HG03342 (cell line): Measurements from ENCODE around the gene QKI.

Experiments used
- ATAC-seq: cut with Tn5 transposase; IDR thresholded peaks from one replicate; pipeline ENCODE4 v1.9.1; 2021; ENCODE audit warnings: mild to moderate bottlenecking, moderate library complexity; ENCODE audit not compliant: unreplicated experiment

The QKI gene

DNA sequence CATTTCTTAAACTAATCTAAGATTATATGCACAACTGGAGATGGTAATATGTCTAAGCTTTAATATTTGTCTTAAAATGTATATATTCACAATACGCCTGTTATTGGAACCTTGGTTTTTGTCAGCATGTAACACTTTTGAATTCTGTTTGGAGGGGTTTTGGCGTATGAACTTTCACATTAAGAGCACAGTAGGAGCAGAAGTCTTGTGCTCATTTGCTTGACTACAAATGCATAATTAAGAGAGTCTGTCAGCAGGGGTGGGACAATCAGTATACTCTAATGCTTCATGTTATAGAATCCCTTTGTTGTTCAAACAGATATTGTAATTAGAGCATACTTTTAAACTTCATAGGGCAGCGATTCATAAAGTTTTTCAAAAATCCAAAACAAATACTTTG, 112.8 kb downstream of the QKI start:
- no peak for ATAC-seq

DNA sequence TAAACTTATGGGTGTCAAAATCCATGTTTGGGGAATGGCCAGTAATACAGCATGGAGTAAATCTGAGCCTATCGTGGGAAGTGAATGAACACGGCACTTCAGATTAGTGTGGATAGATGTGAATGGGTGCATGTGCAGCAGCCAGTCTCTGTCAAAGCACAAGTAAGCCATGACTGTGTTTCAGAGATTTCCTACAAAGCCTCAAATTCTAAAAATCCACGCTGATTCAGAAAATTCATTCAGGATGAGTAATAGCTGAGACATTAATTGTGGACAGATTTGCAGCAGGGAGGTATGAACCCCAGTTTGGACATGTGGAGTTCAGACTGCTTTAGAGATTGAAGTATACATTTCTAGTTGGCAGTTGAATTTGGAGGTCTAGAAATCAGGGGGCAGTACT, 115.1 kb downstream of the QKI start:
- ATAC-seq: no peak

DNA sequence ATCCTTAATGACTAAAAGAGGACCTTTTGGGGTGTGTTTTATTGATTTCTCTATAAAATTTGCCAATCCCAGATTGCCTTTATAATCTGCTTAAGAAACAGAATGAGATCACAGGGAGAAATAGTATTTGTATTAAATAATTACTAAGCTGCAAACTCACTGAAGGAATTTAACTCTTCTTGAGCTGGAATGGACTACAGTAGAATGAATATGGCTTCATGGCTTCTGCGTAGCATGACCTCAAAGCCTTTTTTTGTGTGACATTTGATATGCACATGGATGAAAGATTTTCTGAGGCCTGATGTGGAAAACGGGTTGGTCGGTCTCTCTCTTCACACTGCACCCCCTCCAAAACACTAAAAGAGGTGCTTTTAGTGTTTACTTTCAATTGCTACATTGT, 115.9 kb downstream of the QKI start:
- ATAC-seq: no peak

DNA sequence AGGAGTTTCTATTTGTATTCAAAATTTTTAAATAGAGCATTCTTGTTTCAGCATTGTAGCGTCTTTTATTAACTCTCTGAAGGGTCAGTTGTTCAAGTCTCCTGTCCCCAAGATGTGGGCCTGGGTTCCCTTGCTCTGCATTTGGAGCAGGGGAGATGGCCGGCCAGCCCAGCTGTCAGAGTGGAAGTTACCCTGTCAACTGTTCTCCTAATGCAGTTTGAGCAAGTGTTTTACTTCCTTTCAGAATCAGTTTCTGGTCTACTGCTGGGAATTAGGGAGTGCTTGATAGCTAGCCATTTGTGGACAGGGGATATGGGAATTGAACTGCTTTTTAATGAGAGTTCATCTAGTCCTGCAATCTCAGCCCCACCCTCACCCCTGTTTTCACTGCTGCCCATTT, 116.6 kb downstream of the QKI start:
- no peak for ATAC-seq

DNA sequence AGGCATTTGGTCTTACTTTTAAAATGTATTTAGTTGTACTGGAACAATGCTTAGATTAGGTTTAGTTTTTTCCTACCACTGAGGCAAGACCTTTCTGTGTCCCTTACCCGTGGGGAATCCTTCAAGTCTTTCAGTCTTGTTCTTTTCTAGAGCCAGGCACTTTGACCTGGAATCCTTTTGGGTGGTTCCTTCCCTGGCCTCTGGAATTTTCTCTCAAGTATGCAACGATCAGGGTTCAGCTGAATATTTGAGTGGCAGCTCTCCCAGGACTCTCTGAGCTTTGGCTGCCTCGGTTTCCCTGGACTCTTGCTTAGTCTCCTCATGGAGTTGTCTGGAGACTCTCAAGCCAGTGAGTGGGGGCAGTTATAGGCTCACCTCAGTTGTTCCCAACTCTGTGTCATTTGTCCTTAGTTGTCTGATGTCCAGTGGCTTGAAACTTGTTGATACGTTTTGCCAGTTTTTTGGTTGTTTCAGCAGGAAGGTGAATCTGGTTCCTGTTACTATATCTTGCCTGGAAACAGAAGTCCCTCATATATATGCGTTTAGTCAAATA, 118.1 kb downstream of the QKI start:
- no peak for ATAC-seq

DNA sequence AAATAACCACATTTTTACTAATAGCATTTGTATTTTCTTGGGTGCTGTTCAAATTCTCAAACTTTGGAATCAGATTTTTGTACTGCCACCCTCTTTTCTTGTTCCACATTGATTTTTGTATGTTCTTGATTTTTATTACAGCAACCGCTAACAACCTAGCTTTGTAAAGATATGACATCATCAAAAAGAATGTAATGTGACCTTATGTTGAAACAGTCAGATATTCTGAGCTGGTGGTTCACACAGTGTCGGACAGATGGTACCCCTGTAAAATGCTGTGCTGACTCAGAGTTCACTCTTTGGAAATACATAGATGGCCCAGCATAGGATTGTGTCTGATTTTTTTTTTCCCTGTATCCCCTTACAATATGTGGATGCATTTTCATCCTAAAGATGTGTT, 118.9 kb downstream of the QKI start:
- no peak for ATAC-seq

DNA sequence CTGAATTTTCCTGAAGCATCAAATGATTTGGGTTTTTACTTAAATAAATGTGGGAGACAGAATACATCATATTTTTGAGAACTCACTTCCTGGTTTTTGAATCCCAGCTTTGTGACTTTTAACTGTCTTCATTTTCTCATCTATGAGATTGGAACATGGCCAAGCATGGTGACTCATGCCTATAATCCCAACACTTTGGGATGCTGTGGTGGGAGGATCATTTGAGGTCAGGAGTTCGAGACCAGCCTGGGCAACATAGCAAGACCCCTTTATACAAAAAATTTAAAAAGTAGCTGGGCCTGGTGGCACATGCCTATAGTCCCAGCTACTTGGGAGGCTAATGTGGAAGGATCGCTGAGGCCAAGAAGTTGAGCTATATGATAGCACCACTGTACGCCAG, 122.3 kb downstream of the QKI start:
- no peak for ATAC-seq

DNA sequence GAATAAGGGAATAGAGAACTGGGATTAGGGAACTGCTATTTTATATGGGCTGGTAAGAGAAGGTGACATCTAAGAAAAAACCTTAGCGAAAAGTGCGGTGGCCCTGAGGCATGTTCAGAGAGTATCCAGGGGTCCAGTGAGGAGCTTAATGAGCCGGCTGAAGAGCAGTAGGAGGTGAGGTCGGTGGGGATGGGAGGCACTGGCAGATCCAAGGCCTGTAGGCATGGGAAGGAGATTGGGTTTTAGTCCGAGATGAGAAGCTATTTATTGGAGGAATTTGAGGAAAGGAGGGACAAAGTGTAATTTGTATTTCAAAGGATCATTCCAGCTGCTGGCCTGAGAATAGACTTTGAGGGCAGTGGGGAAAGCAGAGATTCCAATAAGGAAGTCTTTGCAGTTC, 123.8 kb downstream of the QKI start:
- no peak for ATAC-seq

DNA sequence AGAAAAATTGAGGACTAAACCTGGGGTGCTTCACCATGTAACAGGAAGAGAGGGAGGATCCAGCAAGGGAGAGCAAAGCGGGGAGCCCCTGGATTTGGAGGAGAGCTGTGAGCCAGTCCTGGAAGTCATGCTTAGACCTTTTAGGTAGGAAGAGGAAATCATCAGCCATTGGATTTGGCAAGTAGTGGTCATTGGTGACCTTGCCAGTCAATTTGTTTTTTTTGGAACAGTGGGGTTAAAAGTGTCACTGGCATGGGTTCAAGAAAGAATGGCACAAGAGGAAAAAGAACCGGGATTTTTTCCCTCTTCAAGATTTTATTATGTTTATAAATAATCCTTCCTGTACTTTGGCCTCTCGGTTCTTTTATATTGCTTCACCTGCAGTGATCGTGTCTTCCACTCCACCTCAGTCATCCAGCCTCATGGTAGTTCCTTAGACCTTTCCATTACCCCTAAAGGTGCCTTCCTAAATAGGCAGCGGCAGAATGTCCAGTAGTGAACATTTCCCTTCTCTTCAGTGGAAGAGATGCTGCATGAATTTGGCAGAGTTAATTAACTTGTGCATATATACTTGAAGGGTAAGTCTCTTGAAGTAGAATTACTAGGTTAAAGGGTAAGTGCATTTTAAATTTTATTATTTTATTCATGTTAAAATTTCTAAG, 124.7 kb downstream of the QKI start:
- no peak for ATAC-seq

DNA sequence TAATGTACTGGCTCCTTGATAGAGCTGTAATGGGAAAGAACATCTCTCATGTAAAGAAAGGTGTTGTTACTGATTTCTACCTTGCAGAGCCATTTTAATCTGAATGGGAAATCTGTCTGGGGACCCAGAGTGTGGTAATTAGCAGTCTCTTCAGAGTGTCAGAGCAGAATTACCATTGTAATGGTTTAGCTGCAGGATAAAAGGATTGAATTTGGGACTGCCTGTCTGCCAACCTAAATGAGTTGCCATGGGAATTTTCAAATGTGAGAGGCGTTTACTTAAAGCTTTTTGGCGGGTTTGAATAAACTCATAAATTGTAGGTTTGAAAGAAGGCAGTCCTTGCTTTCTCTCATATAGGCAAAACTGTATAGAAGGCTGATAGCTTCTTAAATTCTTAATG, 128.8 kb downstream of the QKI start:
- ATAC-seq: no peak

DNA sequence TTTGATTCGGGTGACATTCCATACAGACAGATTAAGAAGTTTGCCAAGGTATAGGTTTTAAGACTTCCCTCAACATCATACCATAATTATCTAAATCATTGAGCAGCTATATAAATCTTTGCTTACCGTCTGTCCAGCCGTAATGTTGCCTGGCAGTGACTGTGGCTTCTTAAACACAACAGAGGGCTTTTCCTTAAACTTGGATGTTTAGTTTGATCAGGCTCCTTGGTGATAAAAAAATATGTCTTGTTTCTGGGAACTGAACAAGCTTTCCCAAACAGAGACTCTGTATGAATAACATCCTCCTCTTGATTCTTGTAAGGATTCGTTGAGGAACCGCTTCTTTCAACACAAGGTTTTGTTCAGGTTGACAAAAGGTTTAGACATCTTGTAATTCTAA, 130.9 kb downstream of the QKI start:
- ATAC-seq: no peak

DNA sequence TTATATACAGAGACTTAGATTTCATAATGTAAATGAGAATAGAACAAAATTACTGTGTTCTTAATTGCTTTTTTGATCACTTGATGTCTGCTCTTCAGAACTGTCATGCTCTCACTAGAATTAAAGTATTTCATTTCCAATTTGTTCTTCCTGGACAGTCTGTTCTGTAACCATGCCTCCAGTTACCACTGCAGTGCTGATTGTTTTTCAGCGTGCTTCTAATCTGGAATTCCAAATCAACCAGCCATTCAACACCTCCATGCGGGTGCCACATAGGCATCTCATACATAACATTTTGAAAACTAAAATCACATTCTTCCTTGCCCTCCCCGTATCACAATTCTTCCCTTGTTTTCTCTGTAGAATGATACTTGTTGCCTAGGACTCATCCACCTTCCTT, 132.8 kb downstream of the QKI start:
- no peak for ATAC-seq

DNA sequence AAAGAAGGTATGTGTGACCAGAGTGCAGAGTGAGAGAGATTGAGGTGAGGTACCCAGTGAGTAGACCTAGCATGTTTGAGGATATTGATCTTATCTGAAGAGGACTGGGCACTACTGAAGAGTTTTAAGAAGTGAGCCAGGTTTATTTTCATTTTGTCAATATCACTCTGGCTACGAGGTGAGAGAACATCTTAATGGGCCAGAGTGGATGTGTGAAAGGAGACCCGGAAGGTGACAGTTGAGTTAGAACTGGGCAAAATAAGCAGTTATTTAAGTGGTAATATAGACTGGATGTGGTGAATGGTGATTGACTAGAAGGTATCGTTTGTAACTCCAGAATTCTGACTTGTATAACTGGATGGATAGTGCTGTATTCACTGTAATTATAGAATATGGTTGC, 134.1 kb downstream of the QKI start:
- no peak for ATAC-seq

DNA sequence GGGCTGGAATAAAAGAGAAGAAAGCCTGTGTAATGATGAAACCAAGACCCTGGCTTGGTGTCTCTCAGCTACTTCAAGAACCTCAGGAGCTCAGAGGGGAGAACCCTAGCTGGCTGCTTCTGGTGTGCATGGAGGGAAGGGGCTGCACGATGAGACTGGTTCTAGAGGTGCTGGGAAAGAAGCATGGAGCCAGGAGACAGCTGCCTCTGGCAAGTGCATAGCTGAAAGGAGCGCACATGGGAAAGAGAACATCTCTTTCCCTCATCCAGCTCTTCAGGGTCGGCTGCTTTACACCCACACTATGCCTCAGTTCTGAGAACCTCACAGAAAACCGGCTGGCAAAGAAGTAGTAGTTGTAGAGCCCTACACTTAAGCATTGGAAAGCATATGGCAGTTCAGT, 139.5 kb downstream of the QKI start:
- no peak for ATAC-seq

DNA sequence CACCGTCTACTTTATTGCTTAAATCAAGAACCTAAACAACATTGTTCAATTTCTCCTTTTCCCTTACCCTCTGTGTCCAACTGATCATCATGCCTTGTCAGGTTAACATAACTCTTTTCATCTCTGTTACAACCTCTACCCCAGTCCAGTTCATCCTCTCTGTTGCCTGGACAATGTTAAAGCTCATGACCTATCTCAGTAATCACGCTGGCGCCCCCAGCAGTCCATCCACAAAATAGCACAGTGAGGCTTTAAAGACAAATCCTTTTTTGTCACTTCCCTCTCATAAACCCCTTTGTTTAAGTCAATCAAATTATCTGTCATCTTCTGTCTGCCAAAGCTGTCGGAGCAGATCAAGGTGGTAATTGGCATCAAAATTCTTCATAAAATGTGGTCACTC, 140.1 kb downstream of the QKI start:
- peak; percentile 80 for ATAC-seq

DNA sequence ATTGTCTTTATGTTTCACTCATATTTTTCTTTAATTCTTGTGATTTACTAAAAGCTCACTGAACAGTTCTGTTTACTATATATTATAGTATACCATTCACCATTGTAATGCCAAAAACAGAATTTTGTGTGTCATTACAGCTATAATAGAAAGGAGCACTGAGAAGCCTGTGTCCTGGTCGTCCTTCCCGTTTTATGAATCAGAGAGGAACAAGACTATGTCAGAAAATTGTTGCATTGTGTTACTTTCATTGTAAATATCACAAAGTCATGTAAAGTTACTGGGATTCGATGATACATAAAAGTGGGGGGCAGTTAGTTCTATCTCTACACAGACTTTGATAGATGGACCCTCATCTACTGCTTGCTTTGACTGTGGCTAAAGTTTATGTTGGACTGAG, 145.1 kb downstream of the QKI start:
- no peak for ATAC-seq

DNA sequence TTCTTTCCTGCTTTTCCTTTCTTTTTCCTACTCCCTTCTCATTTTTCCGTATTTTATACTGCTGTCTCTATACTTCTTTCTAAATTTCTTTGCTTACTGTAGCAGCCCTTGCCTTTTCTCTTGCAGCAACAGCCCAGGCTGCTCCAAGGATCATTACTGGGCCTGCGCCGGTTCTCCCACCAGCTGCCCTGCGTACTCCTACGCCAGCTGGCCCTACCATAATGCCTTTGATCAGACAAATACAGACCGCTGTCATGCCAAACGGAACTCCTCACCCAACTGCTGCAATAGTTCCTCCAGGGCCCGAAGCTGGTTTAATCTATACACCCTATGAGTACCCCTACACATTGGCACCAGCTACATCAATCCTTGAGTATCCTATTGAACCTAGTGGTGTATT, 148.8 kb downstream of the QKI start:
- no peak for ATAC-seq

DNA sequence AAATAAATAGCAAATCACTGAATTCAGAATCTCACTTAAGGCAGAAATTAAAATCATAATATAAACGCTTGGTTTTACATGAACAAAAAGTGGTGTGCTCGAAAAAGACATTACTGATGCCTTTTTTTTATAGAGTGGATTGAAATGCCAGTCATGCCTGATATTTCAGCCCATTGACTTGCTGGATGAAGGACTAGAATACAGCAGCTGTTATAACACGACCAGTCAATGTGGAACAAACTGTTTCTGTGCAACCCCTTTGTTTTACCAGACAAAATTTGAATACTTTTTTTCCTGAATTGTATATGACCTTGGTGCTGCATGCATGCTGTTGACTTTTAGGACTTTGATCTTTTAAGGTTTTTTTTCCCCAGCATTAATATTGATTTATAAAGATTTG, 150.0 kb downstream of the QKI start:
- no peak for ATAC-seq

DNA sequence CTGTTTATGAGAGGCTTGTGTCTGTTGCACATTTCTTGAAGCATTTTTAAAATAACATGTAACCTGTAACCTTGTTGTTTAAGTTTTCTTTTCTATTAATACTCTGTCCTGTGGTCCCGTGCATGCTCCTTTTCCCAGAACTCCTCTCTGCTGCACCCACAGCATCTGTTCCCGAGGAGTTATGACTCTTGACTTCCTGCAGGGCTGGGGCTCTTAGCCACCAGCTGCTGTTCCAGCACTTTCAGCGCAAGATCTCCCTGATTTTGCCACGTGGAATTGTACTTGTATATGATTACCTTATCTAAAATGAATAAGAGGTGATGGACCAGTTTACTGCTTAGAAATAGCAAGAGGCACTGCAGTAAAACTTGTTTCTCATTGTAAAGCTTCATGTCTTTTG, 150.6 kb downstream of the QKI start:
- no peak for ATAC-seq

DNA sequence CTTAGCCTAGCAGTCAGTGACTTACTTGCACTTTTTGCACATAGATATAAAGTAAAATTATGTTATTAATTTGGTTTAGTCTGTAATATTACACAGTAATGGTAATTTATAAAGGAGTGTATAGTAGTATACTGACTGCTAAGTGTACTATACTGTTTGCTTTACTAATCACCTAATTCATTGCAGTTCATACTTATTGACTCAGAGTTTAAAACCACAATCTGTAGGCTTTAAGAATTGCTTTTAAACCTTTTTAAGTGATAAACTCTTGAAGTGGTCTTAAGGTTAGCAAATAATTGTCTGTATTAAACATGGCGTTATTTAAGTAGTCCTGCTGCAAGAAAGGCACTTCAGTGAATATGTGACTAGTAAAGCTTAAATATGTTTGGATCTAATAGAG, 151.5 kb downstream of the QKI start:
- ATAC-seq: no peak

DNA sequence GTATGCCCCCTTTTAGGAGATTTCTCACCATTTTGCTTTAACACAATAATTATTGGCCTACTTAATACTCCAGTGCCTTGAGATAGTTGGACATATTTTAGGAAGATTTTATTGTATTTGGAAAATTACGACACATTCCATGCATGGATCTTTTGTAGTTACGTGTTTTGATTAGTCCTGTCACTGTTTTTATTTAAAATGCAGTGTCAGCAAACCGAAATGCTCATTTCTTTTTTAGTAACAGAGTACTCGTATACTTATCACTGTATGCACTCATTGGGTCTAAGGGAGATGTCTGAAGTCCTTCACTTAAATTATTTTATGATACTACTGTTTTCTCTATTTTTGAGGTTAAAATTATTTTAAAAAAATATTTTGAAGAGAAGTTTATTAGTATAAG, 153.8 kb downstream of the QKI start:
- no peak for ATAC-seq

DNA sequence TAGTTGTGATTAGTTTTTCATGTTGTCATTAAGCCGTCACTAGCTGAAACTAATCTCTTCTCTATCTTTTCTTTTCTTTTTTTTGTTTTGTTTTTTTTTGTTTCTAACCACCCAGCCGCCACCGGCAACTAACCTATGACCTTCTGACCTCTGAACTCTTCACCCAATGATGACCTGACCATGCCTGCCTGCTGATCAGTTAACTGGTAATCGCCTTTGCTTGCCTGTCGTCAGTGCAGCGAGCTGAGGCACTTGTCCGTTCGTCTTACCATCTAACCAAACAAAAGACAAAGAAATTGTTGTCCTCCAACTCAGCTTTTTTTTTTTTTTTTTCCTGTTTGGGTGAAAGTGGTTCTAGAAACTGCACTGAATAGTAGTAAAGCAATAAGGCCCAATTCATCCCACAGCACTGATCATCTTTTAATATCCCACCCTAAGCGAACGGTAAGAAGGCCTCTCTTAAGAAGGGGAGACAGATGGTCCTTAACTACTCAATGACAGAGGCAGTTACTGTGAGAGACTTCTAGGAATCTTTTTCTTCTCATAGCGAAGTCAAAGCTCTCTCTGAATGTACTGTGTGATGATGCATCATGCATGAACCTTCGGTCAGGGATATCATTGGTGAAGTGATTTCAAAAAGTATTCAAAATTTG, 156.2 kb downstream of the QKI start:
- no peak for ATAC-seq

DNA sequence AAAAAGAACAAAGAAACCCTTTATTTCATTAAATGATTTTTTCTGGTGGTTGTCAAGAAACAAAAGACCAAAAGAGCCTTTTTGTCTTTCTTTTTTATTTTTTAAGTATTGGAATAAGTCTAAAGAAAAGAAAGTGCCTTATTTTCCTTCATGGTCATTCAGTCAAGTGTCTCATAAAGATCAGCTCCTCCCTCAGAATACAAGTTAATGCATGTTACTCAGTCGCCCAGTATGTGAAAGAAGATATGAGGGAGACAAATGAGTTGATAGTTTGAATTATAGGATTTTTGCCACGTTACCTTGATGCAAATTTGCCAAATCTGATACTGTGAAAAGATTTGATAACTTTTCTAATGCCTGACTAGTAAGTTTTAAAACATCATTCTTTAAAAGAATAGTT, 157.2 kb downstream of the QKI start:
- ATAC-seq: no peak
